Uterus (tissue), 2 donors: ENCODE results near the gene SRBD1.

Experiments
- CTCF ChIP-seq, 4 experiments: fragments of 200-600 bp in 2 of 4; fragments of 450-650 bp in 2 of 4; sonication (generic) in 2 of 4; IDR thresholded peaks; one replicate each; pipeline ENCODE4 v1.5.1; 2016 to 2019; ENCODE audit warnings: antibody characterized with exemption in 4 of 4, mild to moderate bottlenecking in 2 of 4, moderate library complexity in 1 of 4
- POLR2A ChIP-seq, 2 donors: fragments of 450-650 bp; IDR thresholded peaks; one replicate each; pipeline ENCODE4 v1.6.1; 2016; ENCODE audit warnings: antibody characterized with exemption in 2 of 2, mild to moderate bottlenecking in 1 of 2, moderate library complexity in 1 of 2

GRCh38 chr2:45577441-45577840 is 33.6 kb downstream of the SRBD1 start:
- TF ChIP-seq CTCF (IDR thresholded peaks at IDR 0.05) (no peak), POLR2A (IDR thresholded peaks at IDR 0.05) (no peak)
